ENCODE measurements around the gene TRMT2A. TPM values are rescaled to one million over a fixed set of nuclear protein-coding genes. Genes with fewer than 3 reads are reported as not detected.

TRMT2A gene
- polyA plus RNA-seq, 1 donor (not counting 4 experiments of a cell fraction or from before 2014, with no cell fraction given): 18.3 TPM

DNA sequence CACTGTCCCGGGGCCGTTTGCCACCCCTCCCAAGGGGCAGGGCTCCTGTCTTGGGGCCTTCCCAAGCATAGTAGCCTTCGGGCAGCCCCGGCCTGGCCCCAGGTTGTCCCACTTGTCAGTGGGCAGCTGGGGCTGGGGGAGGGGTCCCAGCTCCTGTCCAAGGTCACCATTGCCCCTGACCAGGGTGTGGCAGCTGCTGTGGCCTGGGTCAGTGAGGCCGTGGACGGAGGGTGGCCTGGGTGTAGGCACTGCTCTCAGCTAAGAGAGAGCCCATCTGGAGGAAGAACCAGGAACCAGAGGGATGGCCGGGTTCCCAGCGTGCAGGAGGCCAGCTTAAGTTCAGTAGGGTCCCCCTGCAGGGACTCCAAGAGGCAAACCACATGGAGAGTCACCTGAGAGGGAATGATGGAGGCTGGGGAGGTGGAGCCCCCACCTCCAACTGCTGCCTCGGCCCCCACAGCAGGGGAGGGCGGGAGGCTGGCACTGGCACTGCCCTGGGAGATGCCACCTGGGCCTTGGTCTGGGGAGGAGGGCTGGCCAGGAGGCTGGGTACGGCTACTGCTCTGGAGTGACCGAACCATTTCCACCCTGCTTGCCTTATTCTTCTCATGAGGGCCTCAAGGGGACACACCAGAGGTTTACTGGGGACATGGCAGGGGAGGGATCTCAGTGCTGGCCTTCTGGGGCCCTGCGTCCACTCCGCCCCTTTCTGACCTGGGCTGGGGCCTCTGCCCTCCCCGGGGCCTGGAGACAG is 40.6 kb upstream of the TRMT2A start:
- no peak overlapping the region for H3K27ac ChIP-seq (ENCODE audit: control insufficient read depth, insufficient read depth, low read length)

GRCh38 chr22:20156611-20157429 is 39.8 kb upstream of the TRMT2A start:
- dilution Hi-C loops (cut with MboI; ENCODE audit: extremely low pct_ligation_motif_present, low sequenced_read_pairs): no loop called here
- H3K9ac ChIP-seq (ENCODE audit: control insufficient read depth, extremely low read depth, insufficient read depth, low read length): no peak overlapping the region
- FAIRE-seq (peak; percentile 23), DNase-seq (ENCODE audit: low read depth, low spot score) (peak; percentile 35)
- H3K4me2 ChIP-seq (ENCODE audit: control insufficient read depth, extremely low read depth, insufficient read depth, low read depth, low read length): peak overlapping the region; percentile 32
- H3K27ac ChIP-seq (ENCODE audit: control insufficient read depth, insufficient read depth, low read length): no peak overlapping the region
- no peaks in the 10 kb centered on the region for H3K9me1 ChIP-seq (ENCODE audit: control insufficient read depth, extremely low read depth, insufficient read depth, low read length)
- no peaks in the 10 kb centered on the region for H3K9me3 ChIP-seq (ENCODE audit: control insufficient read depth, low read depth, low read length)
- no peaks in the 10 kb centered on the region for H3K4me1 ChIP-seq (ENCODE audit: control insufficient read depth, extremely low read depth, insufficient read depth, low read length)
- TF ChIP-seq CTCF (optimal IDR thresholded peaks at IDR 0.05 in 1 of 3, IDR thresholded peaks at IDR 0.05 in 1 of 3, conservative IDR thresholded peaks at IDR 0.05 in 1 of 3; ENCODE audit: extremely low read depth in 1 of 3, insufficient read depth in 2 of 3, low read length in 3 of 3) (peak; percentile 95 to 97 (median 96)), EZH2 (IDR thresholded peaks at IDR 0.05; ENCODE audit: low read length) (no peak)
- no peak overlapping the region for H3K4me3 ChIP-seq (ENCODE audit: control insufficient read depth in 2 of 3, extremely low read depth in 1 of 3, insufficient read depth in 2 of 3, low read depth in 1 of 3, low read length in 3 of 3)
- H2AFZ ChIP-seq (ENCODE audit: control insufficient read depth, low read length): no peak overlapping the region
- H4K20me1 ChIP-seq (ENCODE audit: control insufficient read depth, extremely low read depth, insufficient read depth, low read length): no peaks in the 10 kb centered on the region
- no peaks in the 10 kb centered on the region for H3K36me3 ChIP-seq (ENCODE audit: control insufficient read depth in 2 of 2, extremely low read depth in 1 of 2, insufficient read depth in 2 of 2, low read length in 2 of 2)
- H3K27me3 ChIP-seq (ENCODE audit: control insufficient read depth, extremely low read depth, insufficient read depth, low read length): no peaks in the 10 kb centered on the region
- no peaks in the 10 kb centered on the region for H3K79me2 ChIP-seq (ENCODE audit: control insufficient read depth, insufficient read depth, low read length)

More for the DNA sequence above, 40.6 kb upstream of the TRMT2A start:
- Histone ChIP-seq H3K9me1 (ENCODE audit: control insufficient read depth, extremely low read depth, insufficient read depth, low read length) (no peaks in the 10 kb centered on the region), H2AFZ (ENCODE audit: control insufficient read depth, low read length) (no peak overlapping the region), H3K9me3 (ENCODE audit: control insufficient read depth, low read depth, low read length) (no peaks in the 10 kb centered on the region), H3K27me3 (ENCODE audit: control insufficient read depth, extremely low read depth, insufficient read depth, low read length) (no peaks in the 10 kb centered on the region), H3K9ac (ENCODE audit: control insufficient read depth, extremely low read depth, insufficient read depth, low read length) (no peak overlapping the region), H3K4me2 (ENCODE audit: control insufficient read depth, extremely low read depth, insufficient read depth, low read depth, low read length) (no peak overlapping the region), H3K36me3 (ENCODE audit: control insufficient read depth in 2 of 2, extremely low read depth in 1 of 2, insufficient read depth in 2 of 2, low read length in 2 of 2) (no peaks in the 10 kb centered on the region), H3K4me3 (ENCODE audit: control insufficient read depth in 2 of 3, extremely low read depth in 1 of 3, insufficient read depth in 2 of 3, low read depth in 1 of 3, low read length in 3 of 3) (no peak overlapping the region), H3K79me2 (ENCODE audit: control insufficient read depth, insufficient read depth, low read length) (no peaks in the 10 kb centered on the region), H3K4me1 (ENCODE audit: control insufficient read depth, extremely low read depth, insufficient read depth, low read length) (no peaks in the 10 kb centered on the region), H4K20me1 (ENCODE audit: control insufficient read depth, extremely low read depth, insufficient read depth, low read length) (no peaks in the 10 kb centered on the region)
- DNase-seq (ENCODE audit: low read depth, low spot score): no peak
- no peak for TF ChIP-seq CTCF (optimal IDR thresholded peaks at IDR 0.05 in 1 of 3, IDR thresholded peaks at IDR 0.05 in 1 of 3, conservative IDR thresholded peaks at IDR 0.05 in 1 of 3; ENCODE audit: extremely low read depth in 1 of 3, insufficient read depth in 2 of 3, low read length in 3 of 3)
- TF ChIP-seq EZH2 (IDR thresholded peaks at IDR 0.05; ENCODE audit: low read length): no peak
- no peak for FAIRE-seq
- dilution Hi-C loops (cut with MboI; ENCODE audit: extremely low pct_ligation_motif_present, low sequenced_read_pairs): no loop called here

Measured in keratinocyte (primary cell).